Measurements from ENCODE around the gene ADK.
"Not testable (repeated sequence)": the region's sequence is repeated elsewhere in the genome, so short reads cannot be mapped to it uniquely, and the experiment has no call there.

ADK gene

GRCh38 chr10:74575912-74576311, 424.9 kb downstream of the ADK start:
- no peak for DNase-seq

- DNase-seq = no peak
Observed at GRCh38 chr10:74576586-74576985, 425.6 kb downstream of the ADK start.

- DNase-seq = not testable (repeated sequence)
Observed at GRCh38 chr10:74580438-74580837, 429.4 kb downstream of the ADK start.

- DNase-seq = no peak
Observed at GRCh38 chr10:74582566-74582965, 431.5 kb downstream of the ADK start.

GRCh38 chr10:74585231-74586087, 434.4 kb downstream of the ADK start:
- DNase-seq = no peak

- DNase-seq = no peak
Observed at GRCh38 chr10:74586088-74586585, 435.1 kb downstream of the ADK start.

- no peak for DNase-seq
Observed at GRCh38 chr10:74587109-74587854, 436.3 kb downstream of the ADK start.

GRCh38 chr10:74589226-74589673, 438.2 kb downstream of the ADK start:
- peak; percentile 96 for DNase-seq

GRCh38 chr10:74589851-74590250, 438.8 kb downstream of the ADK start:
- DNase-seq = peak; percentile 59

GRCh38 chr10:74593470-74593869, 442.4 kb downstream of the ADK start:
- DNase-seq = no peak

GRCh38 chr10:74596713-74597112, 445.7 kb downstream of the ADK start:
- DNase-seq = no peak

GRCh38 chr10:74598891-74599566, 448.0 kb downstream of the ADK start:
- DNase-seq = no peak

- no peak for DNase-seq
Observed at GRCh38 chr10:74599672-74600071, 448.7 kb downstream of the ADK start.

GRCh38 chr10:74600170-74600569, 449.1 kb downstream of the ADK start:
- DNase-seq = no peak

GRCh38 chr10:74602576-74602975, 451.6 kb downstream of the ADK start:
- no peak for DNase-seq

- DNase-seq = no peak
Observed at GRCh38 chr10:74610299-74610698, 459.3 kb downstream of the ADK start.

- DNase-seq = no peak
Observed at GRCh38 chr10:74612195-74612594, 461.2 kb downstream of the ADK start.

- no peak for DNase-seq
Observed at GRCh38 chr10:74620626-74621025, 469.6 kb downstream of the ADK start.

GRCh38 chr10:74623786-74624185, 472.8 kb downstream of the ADK start:
- no peak for DNase-seq

GRCh38 chr10:74624501-74624900, 473.5 kb downstream of the ADK start:
- no peak for DNase-seq

- DNase-seq = no peak
Observed at GRCh38 chr10:74628136-74628535, 477.1 kb downstream of the ADK start.

GRCh38 chr10:74634995-74635536, 484.0 kb downstream of the ADK start:
- no peak for DNase-seq

GRCh38 chr10:74635655-74636054, 484.6 kb downstream of the ADK start:
- DNase-seq = no peak

All from hematopoietic multipotent progenitor cell treated with erythropoietin and hydrocortisone succinate and interleukin-3 and kit ligand, for 8 days (in vitro differentiated cells).